Measurements from ENCODE around the gene MOCOS. TPM values are rescaled to one million over a fixed set of nuclear protein-coding genes. Genes with fewer than 3 reads are reported as not detected.

The MOCOS gene
- total and polyA plus RNA-seq, 4 donors: 1.9 to 27.0 (median 17.0) TPM

- Histone ChIP-seq H3K27me3 (ENCODE audit: control insufficient read depth in 4 of 4, insufficient read depth in 4 of 4, low read length in 3 of 4) (no peaks in the 10 kb centered on the region), H3K27ac (ENCODE audit: low read depth in 1 of 2, low read length in 2 of 2) (no peak overlapping the region), H3K9me3 (ENCODE audit: control insufficient read depth in 4 of 4, low read length in 3 of 4) (no peaks in the 10 kb centered on the region), H3K9ac (ENCODE audit: low read depth in 1 of 2, low read length in 2 of 2) (no peak overlapping the region), H3K4me3 (ENCODE audit: low read depth in 1 of 3, low read length in 3 of 3) (no peak overlapping the region), H3K36me3 (ENCODE audit: control insufficient read depth in 4 of 4, insufficient read depth in 3 of 4, low read depth in 1 of 4, low read length in 3 of 4) (peaks cover 0 to 19% (median 13%) of the 10 kb centered on the region in 4 donors), H3K4me1 (ENCODE audit: control insufficient read depth in 4 of 4, insufficient read depth in 4 of 4, low read length in 3 of 4) (peaks cover 0 to 3% (median 0%) of the 10 kb centered on the region in 4 donors)
- no peak for TF ChIP-seq NR2F2 (IDR thresholded peaks at IDR 0.05)
- TF ChIP-seq SP1 (IDR thresholded peaks at IDR 0.05): no peak
- no peak for TF ChIP-seq JUND (IDR thresholded peaks at IDR 0.05)
- TF ChIP-seq HNF4G (IDR thresholded peaks at IDR 0.05): no peak
- no peak for TF ChIP-seq EGR1 (IDR thresholded peaks at IDR 0.05; ENCODE audit: low read depth in 2 of 2)
- no peak for TF ChIP-seq RXRA (IDR thresholded peaks at IDR 0.05)
- TF ChIP-seq FOXA1 (IDR thresholded peaks at IDR 0.05): no peak
- TF ChIP-seq RAD21 (IDR thresholded peaks at IDR 0.05): no peak
- TF ChIP-seq GABPA (IDR thresholded peaks at IDR 0.05 in 1 of 2, conservative IDR thresholded peaks at IDR 0.05 in 1 of 2): no peak
- TF ChIP-seq HNF4A (conservative IDR thresholded peaks at IDR 0.05): no peak
- 90% methylated on average over 22 of the region's 22 CpGs for WGBS
- DNase-seq (ENCODE audit: low spot score): no peak
Measured at GRCh38 chr18:36199691-36200295, 12.5 kb downstream of the MOCOS start.

GRCh38 chr18:36200354-36200771 is 13.1 kb downstream of the MOCOS start:
- Histone ChIP-seq H3K9me3 (ENCODE audit: control insufficient read depth in 4 of 4, low read length in 3 of 4) (no peaks in the 10 kb centered on the region), H3K4me3 (ENCODE audit: low read depth in 1 of 3, low read length in 3 of 3) (no peak overlapping the region), H3K27me3 (ENCODE audit: control insufficient read depth in 4 of 4, insufficient read depth in 4 of 4, low read length in 3 of 4) (no peaks in the 10 kb centered on the region), H3K27ac (ENCODE audit: low read depth in 1 of 2, low read length in 2 of 2) (no peak overlapping the region), H3K36me3 (ENCODE audit: control insufficient read depth in 4 of 4, insufficient read depth in 3 of 4, low read depth in 1 of 4, low read length in 3 of 4) (peaks cover 0 to 24% (median 16%) of the 10 kb centered on the region in 4 donors), H3K4me1 (ENCODE audit: control insufficient read depth in 4 of 4, insufficient read depth in 4 of 4, low read length in 3 of 4) (peaks cover 0 to 3% (median 0%) of the 10 kb centered on the region in 4 donors), H3K9ac (ENCODE audit: low read depth in 1 of 2, low read length in 2 of 2) (no peak overlapping the region)
- no peak for DNase-seq (ENCODE audit: low spot score)
- TF ChIP-seq JUND (IDR thresholded peaks at IDR 0.05) (no peak), CTCF (IDR thresholded peaks at IDR 0.05; ENCODE audit: low read depth, low read length, missing input control) (no peak), FOXA1 (IDR thresholded peaks at IDR 0.05) (no peak), MAX (IDR thresholded peaks at IDR 0.05) (no peak), SP1 (IDR thresholded peaks at IDR 0.05) (no peak), ATF3 (IDR thresholded peaks at IDR 0.05) (no peak), HNF4G (IDR thresholded peaks at IDR 0.05) (no peak), RXRA (IDR thresholded peaks at IDR 0.05) (no peak), FOXA2 (IDR thresholded peaks at IDR 0.05) (no peak), TAF1 (conservative IDR thresholded peaks at IDR 0.05) (no peak), HNF4A (conservative IDR thresholded peaks at IDR 0.05) (no peak), EGR1 (IDR thresholded peaks at IDR 0.05; ENCODE audit: low read depth in 2 of 2) (no peak), YY1 (IDR thresholded peaks at IDR 0.05) (no peak), RAD21 (IDR thresholded peaks at IDR 0.05) (no peak), GABPA (IDR thresholded peaks at IDR 0.05 in 1 of 2, conservative IDR thresholded peaks at IDR 0.05 in 1 of 2) (no peak), NR2F2 (IDR thresholded peaks at IDR 0.05) (no peak)
- TF ChIP-seq, protein P1, sequence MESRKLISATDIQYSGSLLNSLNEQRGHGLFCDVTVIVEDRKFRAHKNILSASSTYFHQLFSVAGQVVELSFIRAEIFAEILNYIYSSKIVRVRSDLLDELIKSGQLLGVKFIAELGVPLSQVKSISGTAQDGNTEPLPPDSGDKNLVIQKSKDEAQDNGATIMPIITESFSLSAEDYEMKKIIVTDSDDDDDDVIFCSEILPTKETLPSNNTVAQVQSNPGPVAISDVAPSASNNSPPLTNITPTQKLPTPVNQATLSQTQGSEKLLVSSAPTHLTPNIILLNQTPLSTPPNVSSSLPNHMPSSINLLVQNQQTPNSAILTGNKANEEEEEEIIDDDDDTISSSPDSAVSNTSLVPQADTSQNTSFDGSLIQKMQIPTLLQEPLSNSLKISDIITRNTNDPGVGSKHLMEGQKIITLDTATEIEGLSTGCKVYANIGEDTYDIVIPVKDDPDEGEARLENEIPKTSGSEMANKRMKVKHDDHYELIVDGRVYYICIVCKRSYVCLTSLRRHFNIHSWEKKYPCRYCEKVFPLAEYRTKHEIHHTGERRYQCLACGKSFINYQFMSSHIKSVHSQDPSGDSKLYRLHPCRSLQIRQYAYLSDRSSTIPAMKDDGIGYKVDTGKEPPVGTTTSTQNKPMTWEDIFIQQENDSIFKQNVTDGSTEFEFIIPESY (IDR thresholded peaks at IDR 0.05): no peak
- TF ChIP-seq, protein P2, sequence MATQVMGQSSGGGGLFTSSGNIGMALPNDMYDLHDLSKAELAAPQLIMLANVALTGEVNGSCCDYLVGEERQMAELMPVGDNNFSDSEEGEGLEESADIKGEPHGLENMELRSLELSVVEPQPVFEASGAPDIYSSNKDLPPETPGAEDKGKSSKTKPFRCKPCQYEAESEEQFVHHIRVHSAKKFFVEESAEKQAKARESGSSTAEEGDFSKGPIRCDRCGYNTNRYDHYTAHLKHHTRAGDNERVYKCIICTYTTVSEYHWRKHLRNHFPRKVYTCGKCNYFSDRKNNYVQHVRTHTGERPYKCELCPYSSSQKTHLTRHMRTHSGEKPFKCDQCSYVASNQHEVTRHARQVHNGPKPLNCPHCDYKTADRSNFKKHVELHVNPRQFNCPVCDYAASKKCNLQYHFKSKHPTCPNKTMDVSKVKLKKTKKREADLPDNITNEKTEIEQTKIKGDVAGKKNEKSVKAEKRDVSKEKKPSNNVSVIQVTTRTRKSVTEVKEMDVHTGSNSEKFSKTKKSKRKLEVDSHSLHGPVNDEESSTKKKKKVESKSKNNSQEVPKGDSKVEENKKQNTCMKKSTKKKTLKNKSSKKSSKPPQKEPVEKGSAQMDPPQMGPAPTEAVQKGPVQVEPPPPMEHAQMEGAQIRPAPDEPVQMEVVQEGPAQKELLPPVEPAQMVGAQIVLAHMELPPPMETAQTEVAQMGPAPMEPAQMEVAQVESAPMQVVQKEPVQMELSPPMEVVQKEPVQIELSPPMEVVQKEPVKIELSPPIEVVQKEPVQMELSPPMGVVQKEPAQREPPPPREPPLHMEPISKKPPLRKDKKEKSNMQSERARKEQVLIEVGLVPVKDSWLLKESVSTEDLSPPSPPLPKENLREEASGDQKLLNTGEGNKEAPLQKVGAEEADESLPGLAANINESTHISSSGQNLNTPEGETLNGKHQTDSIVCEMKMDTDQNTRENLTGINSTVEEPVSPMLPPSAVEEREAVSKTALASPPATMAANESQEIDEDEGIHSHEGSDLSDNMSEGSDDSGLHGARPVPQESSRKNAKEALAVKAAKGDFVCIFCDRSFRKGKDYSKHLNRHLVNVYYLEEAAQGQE (IDR thresholded peaks at IDR 0.05): no peak

All from liver (tissue), 9 donors.